ENCODE measurements around the gene CHST6. TPM values are rescaled to one million over a fixed set of nuclear protein-coding genes. Genes with fewer than 3 reads are reported as not detected.
"Not testable (repeated sequence)": the region's sequence is repeated elsewhere in the genome, so short reads cannot be mapped to it uniquely, and the experiment has no call there.

The CHST6 gene
- total RNA-seq, 1 experiment from 2014 or later, result 1.3 TPM

GRCh38 chr16:75456971-75457370 lies 38.3 kb downstream of the CHST6 start:
- no peaks in the 10 kb centered on the region for H3K4me1 ChIP-seq
- no TSS peak for BruUV-seq (replicated peaks)

GRCh38 chr16:75456486-75456885 lies 38.8 kb downstream of the CHST6 start:
- DNase-seq; H3K27ac Mint-ChIP-seq (ENCODE audit: unreplicated experiment); H3K27me3 Mint-ChIP-seq (ENCODE audit: insufficient read depth, unreplicated experiment); H3K27me3 ChIP-seq (replicated peaks; ENCODE audit: control insufficient read depth, insufficient read depth, low read length); POLR2A ChIA-PET; BruUV-seq (replicated peaks); H3K4me3 Mint-ChIP-seq (ENCODE audit: unreplicated experiment); H3K36me3 ChIP-seq (ENCODE audit: control insufficient read depth, insufficient read depth, low read length); H3K4me1 ChIP-seq; intact Hi-C loops (cut with micrococcal nuclease; ENCODE audit: unreplicated experiment); H3K9me3 Mint-ChIP-seq (ENCODE audit: unreplicated experiment); H3K4me3 ChIP-seq (ENCODE audit: low read depth, low read length); H3K9me3 ChIP-seq: not testable (repeated sequence)
- CTCF ChIA-PET, result interaction anchor here (0.8 kb wide), 1 partner anchor 9 kb away, joined by 5 read pairs; no protein-coding TSS in a partner anchor
- Mint-ChIP-seq H3K36me3 (ENCODE audit: insufficient read depth, unreplicated experiment) (peaks cover 26% of the 10 kb centered on the region), H3K4me1 (ENCODE audit: low read depth, unreplicated experiment) (peaks cover 18% of the 10 kb centered on the region)

More at GRCh38 chr16:75456971-75457370, 38.3 kb downstream of the CHST6 start:
- H3K36me3 Mint-ChIP-seq (ENCODE audit: insufficient read depth, unreplicated experiment), result peaks cover 23% of the 10 kb centered on the region
- Histone ChIP-seq H3K27me3 (replicated peaks; ENCODE audit: control insufficient read depth, insufficient read depth, low read length) (no peaks in the 10 kb centered on the region), H3K9me3 (no peaks in the 10 kb centered on the region), H3K4me3 (ENCODE audit: low read depth, low read length) (no peak overlapping the region), H3K36me3 (ENCODE audit: control insufficient read depth, insufficient read depth, low read length) (peaks cover 2% of the 10 kb centered on the region)
- intact Hi-C loops (cut with micrococcal nuclease; ENCODE audit: unreplicated experiment), result no loop called here
- H3K27me3 Mint-ChIP-seq (ENCODE audit: insufficient read depth, unreplicated experiment), result no peaks in the 10 kb centered on the region
- ChIA-PET POLR2A (no interaction called here), CTCF (interaction anchor here (0.8 kb wide), 1 partner anchor 8 kb away, joined by 5 read pairs; no protein-coding TSS in a partner anchor)
- no peak for TF ChIP-seq CTCF (IDR thresholded peaks at IDR 0.05; ENCODE audit: insufficient read depth in 1 of 2, low read depth in 1 of 2, low read length in 1 of 2, severe bottlenecking in 1 of 2, unreplicated experiment in 1 of 2)
- no peaks in the 10 kb centered on the region for H3K9me3 Mint-ChIP-seq (ENCODE audit: unreplicated experiment)
- H3K4me3 Mint-ChIP-seq (ENCODE audit: unreplicated experiment), result no peak overlapping the region
- no peak overlapping the region for H3K27ac Mint-ChIP-seq (ENCODE audit: unreplicated experiment)
- no peak for DNase-seq
- H3K4me1 Mint-ChIP-seq (ENCODE audit: low read depth, unreplicated experiment), result peaks cover 18% of the 10 kb centered on the region

GRCh38 chr16:75455677-75456076 lies 39.6 kb downstream of the CHST6 start:
- H3K9me3 Mint-ChIP-seq (ENCODE audit: unreplicated experiment), result no peaks in the 10 kb centered on the region
- Histone ChIP-seq H3K4me1 (no peaks in the 10 kb centered on the region), H3K9me3 (no peaks in the 10 kb centered on the region), H3K27me3 (replicated peaks; ENCODE audit: control insufficient read depth, insufficient read depth, low read length) (no peaks in the 10 kb centered on the region), H3K36me3 (ENCODE audit: control insufficient read depth, insufficient read depth, low read length) (peaks cover 2% of the 10 kb centered on the region), H3K4me3 (ENCODE audit: low read depth, low read length) (no peak overlapping the region)
- peaks cover 33% of the 10 kb centered on the region for H3K36me3 Mint-ChIP-seq (ENCODE audit: insufficient read depth, unreplicated experiment)
- no peak for DNase-seq
- intact Hi-C loops (cut with micrococcal nuclease; ENCODE audit: unreplicated experiment), result no loop called here
- CTCF ChIA-PET, result no interaction called here
- no peaks in the 10 kb centered on the region for H3K27me3 Mint-ChIP-seq (ENCODE audit: insufficient read depth, unreplicated experiment)
- BruUV-seq (replicated peaks), result no TSS peak
- POLR2A ChIA-PET, result no interaction called here
- H3K27ac Mint-ChIP-seq (ENCODE audit: unreplicated experiment), result no peak overlapping the region
- H3K4me3 Mint-ChIP-seq (ENCODE audit: unreplicated experiment), result no peak overlapping the region
- peaks cover 17% of the 10 kb centered on the region for H3K4me1 Mint-ChIP-seq (ENCODE audit: low read depth, unreplicated experiment)
- no peak for TF ChIP-seq CTCF (IDR thresholded peaks at IDR 0.05; ENCODE audit: insufficient read depth in 1 of 2, low read depth in 1 of 2, low read length in 1 of 2, severe bottlenecking in 1 of 2, unreplicated experiment in 1 of 2)
